GM12878 (cell line): Measurements from ENCODE around the gene ARSA. TPM values are rescaled to one million over a fixed set of nuclear protein-coding genes. Genes with fewer than 3 reads are reported as not detected.

Experiments used
- ATF3 ChIP-seq: IDR thresholded peaks from 2 replicates; pipeline ENCODE4 v1.6.1; 2011; ENCODE audit warnings: low read depth, mild to moderate bottlenecking, low read length, moderate library complexity, borderline replicate concordance; ENCODE audit errors: extremely low read depth
- BCL3 ChIP-seq: IDR thresholded peaks from 2 replicates; pipeline ENCODE4 v1.6.1; 2011; ENCODE audit warnings: borderline replicate concordance, low read depth, mild to moderate bottlenecking, moderate library complexity, low read length; ENCODE audit not compliant: insufficient read depth, poor library complexity, severe bottlenecking
- CHD2 ChIP-seq: IDR thresholded peaks from 2 replicates; pipeline ENCODE4 v1.6.1; 2011; ENCODE audit warnings: low read depth, low read length, improper control_type of control experiment, borderline replicate concordance
- CREM ChIP-seq: IDR thresholded peaks from 2 replicates; pipeline ENCODE4 v1.6.1; 2014; ENCODE audit warnings: antibody characterized with exemption, low read depth
- EED ChIP-seq: sonication (generic); IDR thresholded peaks from 2 replicates; pipeline ENCODE4 v1.6.1; 2016; ENCODE audit warnings: antibody characterized with exemption, low read depth
- FOS ChIP-seq: IDR thresholded peaks from 3 replicates; pipeline ENCODE4 v1.6.1; 2011; ENCODE audit warnings: borderline replicate concordance; ENCODE audit not compliant: insufficient read length; ENCODE audit errors: extremely low read depth
- HDGF ChIP-seq: fragments of 450-650 bp; IDR thresholded peaks from 2 replicates; pipeline ENCODE4 v1.6.1; 2016; ENCODE audit warnings: antibody characterized with exemption
- JUNB ChIP-seq: IDR thresholded peaks from 2 replicates; pipeline ENCODE4 v1.6.1; 2016; ENCODE audit warnings: antibody characterized with exemption, mild to moderate bottlenecking
- KLF5 ChIP-seq: fragments of 450-650 bp; IDR thresholded peaks from 2 replicates; pipeline ENCODE4 v1.6.1; 2014; ENCODE audit warnings: mild to moderate bottlenecking; ENCODE audit not compliant: partially characterized antibody
- MTA2 ChIP-seq: fragments of 450-650 bp; IDR thresholded peaks from 2 replicates; pipeline ENCODE4 v1.6.1; 2016; ENCODE audit warnings: low read depth, mild to moderate bottlenecking, moderate library complexity
- MTA3 ChIP-seq: IDR thresholded peaks from 2 replicates; pipeline ENCODE4 v1.6.1; 2012; ENCODE audit warnings: low read length, inconsistent platforms, borderline replicate concordance
- NBN ChIP-seq: fragments of 450-650 bp; IDR thresholded peaks from 2 replicates; pipeline ENCODE4 v1.6.1; 2016
- NFXL1 ChIP-seq: fragments of 450-650 bp; IDR thresholded peaks from 2 replicates; pipeline ENCODE4 v1.6.1; 2017; ENCODE audit warnings: antibody characterized with exemption, mild to moderate bottlenecking, borderline replicate concordance
- PAX5 ChIP-seq: IDR thresholded peaks from 2 replicates; pipeline ENCODE4 v1.6.1; 2011; ENCODE audit warnings: low read depth, low read length, borderline replicate concordance
- PAX8 ChIP-seq: fragments of 450-650 bp; IDR thresholded peaks from 2 replicates; pipeline ENCODE4 v1.6.1; 2017; ENCODE audit warnings: mild to moderate bottlenecking, moderate library complexity
- POLR2AphosphoS2 ChIP-seq: IDR thresholded peaks from 2 replicates; pipeline ENCODE4 v1.6.1; 2011; ENCODE audit warnings: low read depth, mild to moderate bottlenecking, low read length, improper control_type of control experiment, moderate library complexity
- POLR2AphosphoS5 ChIP-seq: IDR thresholded peaks from 2 replicates; pipeline ENCODE4 v1.6.1; 2011; ENCODE audit warnings: mild to moderate bottlenecking, low read length, inconsistent platforms
- RBBP5 ChIP-seq: fragments of 200-600 bp; sonication (generic); conservative IDR thresholded peaks from 2 replicates; pipeline ENCODE4 v1.6.1; 2016
- RCOR1 ChIP-seq: conservative IDR thresholded peaks from 2 replicates; pipeline ENCODE4 v1.6.1; 2012; ENCODE audit warnings: low read depth, low read length, improper control_type of control experiment
- RFX5 ChIP-seq: IDR thresholded peaks from 2 replicates; pipeline ENCODE4 v1.6.1; 2011; ENCODE audit warnings: low read depth, low read length, improper control_type of control experiment
- RUNX3 ChIP-seq: IDR thresholded peaks from 2 replicates; pipeline ENCODE4 v1.6.1; 2012; ENCODE audit warnings: low read length, inconsistent platforms
- SKIL ChIP-seq: fragments of 450-650 bp; IDR thresholded peaks from 2 replicates; pipeline ENCODE4 v1.6.1; 2017; ENCODE audit warnings: mild to moderate bottlenecking, low read depth, inconsistent platforms; ENCODE audit not compliant: poor library complexity, severe bottlenecking
- SMC3 ChIP-seq: IDR thresholded peaks from 2 replicates; pipeline ENCODE4 v1.6.1; 2011; ENCODE audit warnings: low read length, improper control_type of control experiment, borderline replicate concordance
- ZBED1 ChIP-seq: IDR thresholded peaks from 2 replicates; pipeline ENCODE4 v1.6.1; 2016; ENCODE audit warnings: borderline replicate concordance
- ZNF207 ChIP-seq: fragments of 450-650 bp; IDR thresholded peaks from 2 replicates; pipeline ENCODE4 v1.6.1; 2014; ENCODE audit warnings: antibody characterized with exemption, mild to moderate bottlenecking, borderline replicate concordance
- polyA plus RNA-seq, 11 experiments: library from polyadenylated mRNA; depleted of rRNA in 4 of 11; unstranded in 6 of 11; stranded (reverse) in 5 of 11; fragments of >200 nt; fragmentation: Nextera tagmentation in 4 of 11; fragmentation: Illumina TruSeq in 1 of 11; extraction: Ambion mirVana in 4 of 11; extraction: Trizol in 1 of 11; gene quantifications; 1 replicate in 1 of 11; 2 replicates in 10 of 11; pipeline versions ENCODE4 v1.2.1 to v1.2.3, GENCODE V29; 2011 to 2016; ENCODE audit warnings: inconsistent platforms in 2 of 11, missing spikeins in 2 of 11, low read depth in 1 of 11
- total RNA-seq, 4 experiments: library from RNA; depleted of rRNA in 3 of 4; stranded (reverse); fragments of >200 nt in 3 of 4; fragmentation: Illumina TruSeq in 1 of 4; extraction: Trizol in 1 of 4; gene quantifications; 2 replicates each; pipeline versions ENCODE4 v1.2.1 to v1.2.3, GENCODE V29; 2013 to 2021
- TF ChIP-seq, protein P1 (sequence below): fragments of 450-650 bp; IDR thresholded peaks from 2 replicates; pipeline ENCODE4 v1.6.1; 2017; ENCODE audit warnings: antibody characterized with exemption, mild to moderate bottlenecking, moderate library complexity

Gene ARSA
- total and polyA plus RNA-seq, 10 of the 15 experiments (the other 5 are each of a cell fraction or from before 2014, with no cell fraction given), result 0.39 to 26.3 (median 9.8) TPM

DNA sequence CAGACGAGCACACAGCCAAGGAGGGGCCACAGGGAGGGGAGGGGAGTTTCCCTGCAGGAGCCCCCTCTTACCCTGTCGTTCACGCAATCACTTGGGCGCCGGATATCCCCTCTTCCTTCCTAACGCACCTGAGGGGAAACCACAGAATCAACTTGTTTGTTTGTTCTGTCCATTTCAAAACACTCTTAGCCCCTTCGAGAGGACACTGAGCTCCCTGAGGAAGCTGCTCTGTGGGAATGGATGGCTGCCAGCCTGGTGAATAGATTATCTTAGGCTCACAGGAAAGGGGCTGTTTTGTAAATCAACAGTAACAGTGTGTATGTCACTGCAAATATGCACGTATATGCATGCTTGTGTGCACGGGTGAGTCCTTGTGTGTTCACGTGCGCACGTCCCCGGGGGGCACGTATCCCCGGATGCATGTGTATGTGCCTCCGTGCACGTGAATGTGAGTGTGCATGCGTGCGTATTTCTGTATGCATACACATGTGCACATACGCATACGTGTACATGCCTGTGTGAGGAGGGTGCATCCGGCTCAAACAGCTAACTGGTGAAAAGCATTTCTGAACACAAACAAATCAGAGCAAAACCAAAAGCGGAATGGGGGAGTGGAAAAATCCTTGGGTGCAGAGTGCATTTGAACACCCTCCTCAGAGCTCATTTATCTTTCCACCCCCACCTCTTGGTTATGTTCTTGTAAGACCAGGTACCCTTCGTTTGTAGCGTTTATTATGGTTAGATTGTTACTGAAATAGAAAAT, 7.2 kb downstream of the ARSA start (continued):
- TF ChIP-seq, protein P1, sequence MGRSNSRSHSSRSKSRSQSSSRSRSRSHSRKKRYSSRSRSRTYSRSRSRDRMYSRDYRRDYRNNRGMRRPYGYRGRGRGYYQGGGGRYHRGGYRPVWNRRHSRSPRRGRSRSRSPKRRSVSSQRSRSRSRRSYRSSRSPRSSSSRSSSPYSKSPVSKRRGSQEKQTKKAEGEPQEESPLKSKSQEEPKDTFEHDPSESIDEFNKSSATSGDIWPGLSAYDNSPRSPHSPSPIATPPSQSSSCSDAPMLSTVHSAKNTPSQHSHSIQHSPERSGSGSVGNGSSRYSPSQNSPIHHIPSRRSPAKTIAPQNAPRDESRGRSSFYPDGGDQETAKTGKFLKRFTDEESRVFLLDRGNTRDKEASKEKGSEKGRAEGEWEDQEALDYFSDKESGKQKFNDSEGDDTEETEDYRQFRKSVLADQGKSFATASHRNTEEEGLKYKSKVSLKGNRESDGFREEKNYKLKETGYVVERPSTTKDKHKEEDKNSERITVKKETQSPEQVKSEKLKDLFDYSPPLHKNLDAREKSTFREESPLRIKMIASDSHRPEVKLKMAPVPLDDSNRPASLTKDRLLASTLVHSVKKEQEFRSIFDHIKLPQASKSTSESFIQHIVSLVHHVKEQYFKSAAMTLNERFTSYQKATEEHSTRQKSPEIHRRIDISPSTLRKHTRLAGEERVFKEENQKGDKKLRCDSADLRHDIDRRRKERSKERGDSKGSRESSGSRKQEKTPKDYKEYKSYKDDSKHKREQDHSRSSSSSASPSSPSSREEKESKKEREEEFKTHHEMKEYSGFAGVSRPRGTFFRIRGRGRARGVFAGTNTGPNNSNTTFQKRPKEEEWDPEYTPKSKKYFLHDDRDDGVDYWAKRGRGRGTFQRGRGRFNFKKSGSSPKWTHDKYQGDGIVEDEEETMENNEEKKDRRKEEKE, result no peak
- TF ChIP-seq ATF3, result no peak
- no peak for TF ChIP-seq NFXL1
- TF ChIP-seq BCL3, result no peak
- TF ChIP-seq JUNB, result no peak
- 0 out of 2 replicates have a peak, but pooled peaks have one; percentile 2 for TF ChIP-seq RUNX3
- no peak for TF ChIP-seq RFX5
- TF ChIP-seq SMC3, result 0 out of 2 replicates have a peak, but pooled peaks have one; percentile 49
- 0 out of 2 replicates have a peak, but pooled peaks have one; percentile 76 for TF ChIP-seq CREM
- TF ChIP-seq MTA2, result no peak
- TF ChIP-seq RCOR1, result no peak
- TF ChIP-seq CHD2, result 0 out of 2 replicates have a peak, but pooled peaks have one; percentile 37
- no peak; the same call in 1 of the 2 replicates for TF ChIP-seq POLR2AphosphoS5
- 0 out of 2 replicates have a peak, but pooled peaks have one; percentile 31 for TF ChIP-seq EED
- no peak for TF ChIP-seq POLR2AphosphoS2
- no peak for TF ChIP-seq MTA3
- TF ChIP-seq SKIL, result no peak
- no peak; the same call in none of the 2 replicates for TF ChIP-seq NBN
- no peak for TF ChIP-seq KLF5
- TF ChIP-seq ZBED1, result no peak
- no peak for TF ChIP-seq ZNF207
- no peak for TF ChIP-seq RBBP5
- TF ChIP-seq FOS, result no peak
- peak; percentile 49; the same call in 1 of the 2 replicates for TF ChIP-seq PAX5
- no peak for TF ChIP-seq HDGF
- peak; percentile 99 for TF ChIP-seq PAX8
